Activated CD4-positive, alpha-beta T cell treated with anti-CD3 and anti-CD28 coated beads, Interleukin-2, amount 50 U/mL, for 24 hours (primary cell): ENCODE data around the gene TMEM200C.

Experiments used
- DNase-seq, 2 donors: peaks; one replicate each; pipeline ENCODE4 v3.0.0-alpha.2; 2020; ENCODE audit warnings: low read depth in 1 of 2, low spot score in 1 of 2

Gene TMEM200C

GRCh38 chr18:5895299-5895875 is at the start of gene TMEM200C:
TSS of gene TMEM200C (minus strand) at chr18:5895522. CDS start at chr18:5892063, 3,459 bp downstream.
- DNase-seq = no peak

GRCh38 chr18:5944448-5944847 is 49.1 kb upstream of the TMEM200C start:
- no peak for DNase-seq

- DNase-seq = no peak
Measured at GRCh38 chr18:5943514-5943913, 48.2 kb upstream of the TMEM200C start.

- no peak for DNase-seq
Measured at GRCh38 chr18:5942591-5942990, 47.3 kb upstream of the TMEM200C start.

- no peak for DNase-seq
Measured at GRCh38 chr18:5941890-5942289, 46.6 kb upstream of the TMEM200C start.

- no peak for DNase-seq
Measured at GRCh38 chr18:5939801-5940667, 44.7 kb upstream of the TMEM200C start.

GRCh38 chr18:5937795-5938194 is 42.5 kb upstream of the TMEM200C start:
- no peak for DNase-seq

- no peak for DNase-seq
Measured at GRCh38 chr18:5937121-5937520, 41.8 kb upstream of the TMEM200C start.

GRCh38 chr18:5930789-5931188 is 35.5 kb upstream of the TMEM200C start:
- DNase-seq = no peak

- no peak for DNase-seq
Measured at GRCh38 chr18:5918205-5918858, 23.0 kb upstream of the TMEM200C start.

GRCh38 chr18:5914951-5915350 is 19.6 kb upstream of the TMEM200C start:
- DNase-seq = no peak

- DNase-seq = no peak
Measured at GRCh38 chr18:5914016-5914415, 18.7 kb upstream of the TMEM200C start.

- no peak for DNase-seq
Measured at GRCh38 chr18:5912566-5912965, 17.2 kb upstream of the TMEM200C start.

- DNase-seq = no peak
Measured at GRCh38 chr18:5909125-5909524, 13.8 kb upstream of the TMEM200C start.

- no peak for DNase-seq
Measured at GRCh38 chr18:5903386-5903785, 8.1 kb upstream of the TMEM200C start.

GRCh38 chr18:5900262-5900661 is 4.9 kb upstream of the TMEM200C start:
- DNase-seq = no peak

GRCh38 chr18:5899835-5900234 is 4.5 kb upstream of the TMEM200C start:
- DNase-seq = no peak

GRCh38 chr18:5895876-5896740 is 786 bp upstream of the TMEM200C start:
- no peak for DNase-seq

- DNase-seq = no peak
Measured at GRCh38 chr18:5894611-5895298, 567 bp downstream of the TMEM200C start.

- DNase-seq = no peak
Measured at GRCh38 chr18:5893956-5894610, 1.2 kb downstream of the TMEM200C start.
